SK-N-SH treated with all-trans-retinoic acid at 6 μM for 48 hours (cell line): ENCODE measurements around the gene LPIN2.

Experiments used
- BACH2 ChIP-seq: fragments of 250-450 bp; sonication (Bioruptor Pico); IDR thresholded peaks from 2 replicates; pipeline ENCODE4 v1.9.0; 2021; ENCODE audit warnings: mild to moderate bottlenecking, borderline replicate concordance
- GLIS3 ChIP-seq: fragments of 250-450 bp; sonication (Bioruptor Pico); IDR thresholded peaks from 2 replicates; pipeline ENCODE4 v1.5.0; 2020; ENCODE audit warnings: mild to moderate bottlenecking, moderate library complexity
- OSR1 ChIP-seq: fragments of 250-450 bp; sonication (Bioruptor Pico); IDR thresholded peaks from 2 replicates; pipeline ENCODE4 v1.8.0; 2022; ENCODE audit warnings: moderate library complexity, mild to moderate bottlenecking, inconsistent platforms
- RARB ChIP-seq: fragments of 250-450 bp; sonication (Bioruptor Pico); IDR thresholded peaks from 2 replicates; pipeline ENCODE4 v1.8.0; 2021; ENCODE audit warnings: mild to moderate bottlenecking, moderate library complexity
- TCF4 ChIP-seq: fragments of 250-450 bp; sonication (Bioruptor Pico); IDR thresholded peaks from 2 replicates; pipeline ENCODE4 v1.8.0; 2021; ENCODE audit warnings: mild to moderate bottlenecking, moderate library complexity, borderline replicate concordance
- ZC3H10 ChIP-seq: fragments of 250-450 bp; sonication (Bioruptor Pico); IDR thresholded peaks from 2 replicates; pipeline ENCODE4 v1.5.1; 2021; ENCODE audit warnings: mild to moderate bottlenecking, moderate library complexity
- ZFP30 ChIP-seq: fragments of 450-650 bp; formaldehyde crosslinking; IDR thresholded peaks from 2 replicates; pipeline ENCODE4 v1.5.0; 2022; ENCODE audit warnings: mild to moderate bottlenecking, moderate library complexity
- ZNF565 ChIP-seq: fragments of 450-650 bp; formaldehyde crosslinking; conservative IDR thresholded peaks from 2 replicates; pipeline ENCODE4 v1.5.0; 2020; ENCODE audit warnings: low read depth, mild to moderate bottlenecking, moderate library complexity
- ZNF8 ChIP-seq: fragments of 450-650 bp; formaldehyde crosslinking; IDR thresholded peaks from 2 replicates; pipeline ENCODE4 v1.5.0; 2020; ENCODE audit warnings: mild to moderate bottlenecking, moderate library complexity
- TF ChIP-seq, protein P1 (sequence below): fragments of 250-450 bp; sonication (Bioruptor Pico); IDR thresholded peaks from 2 replicates; pipeline ENCODE4 v1.8.0; 2021; ENCODE audit warnings: low read depth, mild to moderate bottlenecking, moderate library complexity, borderline replicate concordance
- TF ChIP-seq, protein P2 (sequence below): fragments of 250-450 bp; sonication (Bioruptor Pico); IDR thresholded peaks from 2 replicates; pipeline ENCODE4 v1.5.1; 2020; ENCODE audit warnings: low read depth, mild to moderate bottlenecking, moderate library complexity
- TF ChIP-seq, protein P3 (sequence below): fragments of 250-450 bp; sonication (Bioruptor Pico); IDR thresholded peaks from 2 replicates; pipeline ENCODE4 v1.8.0; 2020; ENCODE audit warnings: mild to moderate bottlenecking, moderate library complexity, borderline replicate concordance

DNA sequence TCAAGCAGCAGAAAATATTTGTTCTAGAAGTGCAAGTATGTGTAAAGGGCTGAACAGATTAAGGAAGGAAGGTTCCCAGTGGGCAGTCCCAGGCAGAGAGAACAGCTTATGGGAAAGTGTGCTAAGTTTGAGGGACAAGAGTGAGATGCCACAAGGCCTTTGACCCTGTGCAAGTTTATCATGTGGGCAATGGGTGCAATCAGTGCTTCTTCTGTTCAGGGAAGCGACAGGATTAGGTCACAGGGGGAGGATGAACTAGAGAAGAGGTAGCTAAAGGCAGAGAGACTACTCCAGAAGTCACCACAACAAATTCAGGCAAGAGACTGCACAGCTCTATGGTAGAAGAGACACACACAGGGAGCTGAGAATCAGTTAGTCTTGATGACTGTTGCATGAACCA, 44.3 kb downstream of the LPIN2 start:
- TF ChIP-seq, protein P1, sequence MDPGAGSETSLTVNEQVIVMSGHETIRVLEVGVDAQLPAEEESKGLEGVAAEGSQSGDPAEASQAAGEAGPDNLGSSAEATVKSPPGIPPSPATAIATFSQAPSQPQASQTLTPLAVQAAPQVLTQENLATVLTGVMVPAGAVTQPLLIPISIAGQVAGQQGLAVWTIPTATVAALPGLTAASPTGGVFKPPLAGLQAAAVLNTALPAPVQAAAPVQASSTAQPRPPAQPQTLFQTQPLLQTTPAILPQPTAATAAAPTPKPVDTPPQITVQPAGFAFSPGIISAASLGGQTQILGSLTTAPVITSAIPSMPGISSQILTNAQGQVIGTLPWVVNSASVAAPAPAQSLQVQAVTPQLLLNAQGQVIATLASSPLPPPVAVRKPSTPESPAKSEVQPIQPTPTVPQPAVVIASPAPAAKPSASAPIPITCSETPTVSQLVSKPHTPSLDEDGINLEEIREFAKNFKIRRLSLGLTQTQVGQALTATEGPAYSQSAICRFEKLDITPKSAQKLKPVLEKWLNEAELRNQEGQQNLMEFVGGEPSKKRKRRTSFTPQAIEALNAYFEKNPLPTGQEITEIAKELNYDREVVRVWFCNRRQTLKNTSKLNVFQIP (CRISPR knock-in tag): no peak
- TF ChIP-seq BACH2 (CRISPR knock-in tag) (no peak), TCF4 (CRISPR knock-in tag) (no peak), ZC3H10 (CRISPR knock-in tag) (no peak), GLIS3 (no peak), RARB (CRISPR knock-in tag) (no peak), ZNF565 (CRISPR knock-in tag) (no peak), ZFP30 (CRISPR knock-in tag) (no peak), OSR1 (CRISPR knock-in tag) (no peak), ZNF8 (CRISPR knock-in tag) (no peak)
- TF ChIP-seq, protein P2, sequence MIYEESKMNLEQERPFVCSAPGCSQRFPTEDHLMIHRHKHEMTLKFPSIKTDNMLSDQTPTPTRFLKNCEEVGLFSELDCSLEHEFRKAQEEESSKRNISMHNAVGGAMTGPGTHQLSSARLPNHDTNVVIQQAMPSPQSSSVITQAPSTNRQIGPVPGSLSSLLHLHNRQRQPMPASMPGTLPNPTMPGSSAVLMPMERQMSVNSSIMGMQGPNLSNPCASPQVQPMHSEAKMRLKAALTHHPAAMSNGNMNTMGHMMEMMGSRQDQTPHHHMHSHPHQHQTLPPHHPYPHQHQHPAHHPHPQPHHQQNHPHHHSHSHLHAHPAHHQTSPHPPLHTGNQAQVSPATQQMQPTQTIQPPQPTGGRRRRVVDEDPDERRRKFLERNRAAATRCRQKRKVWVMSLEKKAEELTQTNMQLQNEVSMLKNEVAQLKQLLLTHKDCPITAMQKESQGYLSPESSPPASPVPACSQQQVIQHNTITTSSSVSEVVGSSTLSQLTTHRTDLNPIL (CRISPR knock-in tag): no peak
- TF ChIP-seq, protein P3, sequence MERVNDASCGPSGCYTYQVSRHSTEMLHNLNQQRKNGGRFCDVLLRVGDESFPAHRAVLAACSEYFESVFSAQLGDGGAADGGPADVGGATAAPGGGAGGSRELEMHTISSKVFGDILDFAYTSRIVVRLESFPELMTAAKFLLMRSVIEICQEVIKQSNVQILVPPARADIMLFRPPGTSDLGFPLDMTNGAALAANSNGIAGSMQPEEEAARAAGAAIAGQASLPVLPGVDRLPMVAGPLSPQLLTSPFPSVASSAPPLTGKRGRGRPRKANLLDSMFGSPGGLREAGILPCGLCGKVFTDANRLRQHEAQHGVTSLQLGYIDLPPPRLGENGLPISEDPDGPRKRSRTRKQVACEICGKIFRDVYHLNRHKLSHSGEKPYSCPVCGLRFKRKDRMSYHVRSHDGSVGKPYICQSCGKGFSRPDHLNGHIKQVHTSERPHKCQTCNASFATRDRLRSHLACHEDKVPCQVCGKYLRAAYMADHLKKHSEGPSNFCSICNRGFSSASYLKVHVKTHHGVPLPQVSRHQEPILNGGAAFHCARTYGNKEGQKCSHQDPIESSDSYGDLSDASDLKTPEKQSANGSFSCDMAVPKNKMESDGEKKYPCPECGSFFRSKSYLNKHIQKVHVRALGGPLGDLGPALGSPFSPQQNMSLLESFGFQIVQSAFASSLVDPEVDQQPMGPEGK (CRISPR knock-in tag): no peak
